ENCODE data around the gene KCNS3. TPM values are rescaled to one million over a fixed set of nuclear protein-coding genes. Genes with fewer than 3 reads are reported as not detected.

KCNS3 gene, protein sequence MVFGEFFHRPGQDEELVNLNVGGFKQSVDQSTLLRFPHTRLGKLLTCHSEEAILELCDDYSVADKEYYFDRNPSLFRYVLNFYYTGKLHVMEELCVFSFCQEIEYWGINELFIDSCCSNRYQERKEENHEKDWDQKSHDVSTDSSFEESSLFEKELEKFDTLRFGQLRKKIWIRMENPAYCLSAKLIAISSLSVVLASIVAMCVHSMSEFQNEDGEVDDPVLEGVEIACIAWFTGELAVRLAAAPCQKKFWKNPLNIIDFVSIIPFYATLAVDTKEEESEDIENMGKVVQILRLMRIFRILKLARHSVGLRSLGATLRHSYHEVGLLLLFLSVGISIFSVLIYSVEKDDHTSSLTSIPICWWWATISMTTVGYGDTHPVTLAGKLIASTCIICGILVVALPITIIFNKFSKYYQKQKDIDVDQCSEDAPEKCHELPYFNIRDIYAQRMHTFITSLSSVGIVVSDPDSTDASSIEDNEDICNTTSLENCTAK
- 1.1 to 1.5 TPM (median 1.4 TPM) in 5 replicates for total RNA-seq (2022; extraction: Qiagen RNA extraction)

DNA sequence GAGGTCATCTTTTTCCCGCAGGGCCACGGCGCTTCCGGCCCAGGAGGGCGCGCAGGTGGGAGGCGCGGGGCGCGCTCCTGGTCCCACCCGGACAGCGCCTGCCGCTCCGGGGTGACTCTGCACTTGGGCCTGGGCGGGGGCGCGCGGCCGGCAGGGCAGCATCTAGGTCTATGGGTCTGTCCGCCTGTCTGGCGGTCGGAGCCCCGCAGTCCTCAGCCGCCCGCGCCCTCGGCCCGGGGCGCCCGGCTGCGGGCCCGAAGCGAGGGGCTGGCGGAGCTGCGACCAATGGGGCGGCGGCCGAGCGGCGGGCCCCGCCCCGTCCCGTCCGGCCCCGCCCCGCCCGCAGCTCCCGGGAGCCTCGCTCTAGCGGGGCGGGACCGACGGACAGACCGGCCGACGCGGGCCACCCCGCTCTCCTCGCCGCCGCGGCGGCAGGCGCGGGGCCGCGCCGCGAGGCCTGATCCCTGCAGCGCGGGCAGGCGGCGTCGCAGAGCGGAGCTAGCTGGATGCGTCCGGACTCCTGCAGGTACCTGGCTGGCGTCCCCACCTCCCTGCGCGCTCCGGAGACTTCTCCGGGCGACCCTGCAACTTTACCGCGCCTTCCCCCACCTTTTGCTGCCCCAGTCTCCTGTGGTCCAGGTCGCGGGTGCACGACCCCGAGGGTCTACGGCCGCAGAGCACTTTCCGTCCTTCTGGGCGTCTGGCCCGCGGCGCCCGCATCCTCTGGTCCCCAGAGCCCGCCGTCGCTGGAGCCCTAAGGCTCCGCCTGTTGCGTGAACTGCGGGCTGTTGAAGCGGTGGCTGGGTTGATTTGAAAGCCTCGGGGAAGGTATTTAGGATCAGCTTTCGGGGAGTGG, at the start of gene KCNS3:
KCNS3 (plus strand) TSS at position 387 of the 856 bp plus-strand sequence. CDS start 52,342 bp downstream, outside the sequence.

Other genes starting within 250 kb of the KCNS3 start
- gene SMC6, start 124.9 kb upstream of the KCNS3 start, total RNA-seq (2022; extraction: Qiagen RNA extraction): 23.4 to 36.7 TPM (median 29.6 TPM) in 5 replicates
- 12.2 to 13.7 TPM (median 13.5 TPM) in 5 replicates for gene GEN1, start 124.5 kb upstream of the KCNS3 start, total RNA-seq (2022; extraction: Qiagen RNA extraction)
- gene MSGN1, start 62.2 kb upstream of the KCNS3 start, total RNA-seq (2022; extraction: Qiagen RNA extraction): not detected in 5 replicates

Data from A549 treated with CORT108297 at 1 μM for 4 hours (cell line).